Gastroesophageal sphincter (tissue), 4 donors: Measurements from ENCODE around the gene CCDC187. TPM values are rescaled to one million over a fixed set of nuclear protein-coding genes. Genes with fewer than 3 reads are reported as not detected.

Experiments used
- ATAC-seq: fragments of 150-250 bp; one replicate; pipeline ENCODE4 v1.9.1; 2016; ENCODE audit warnings: mild to moderate bottlenecking, moderate library complexity
- H3K27ac ChIP-seq, 4 donors: fragments of 200-600 bp; sonication (generic) in 3 of 4; 1 replicate in 3 of 4; 2 replicates in 1 of 4; pipeline ENCODE4 v1.5.1; 2016 to 2019
- H3K27me3 ChIP-seq: fragments of 200-600 bp; sonication (generic); one replicate; pipeline ENCODE4 v1.5.1; 2019
- H3K36me3 ChIP-seq, 2 donors: fragments of 200-600 bp; sonication (generic); one replicate each; pipeline ENCODE4 v1.5.1; 2019; ENCODE audit warnings: control low read depth in 1 of 2
- H3K4me1 ChIP-seq, 3 donors: fragments of 200-600 bp; sonication (generic); 1 replicate in 2 of 3; 2 replicates in 1 of 3; pipeline ENCODE4 v1.5.1; 2016 to 2019; ENCODE audit warnings: control low read depth in 2 of 3
- H3K4me3 ChIP-seq, 2 donors: fragments of 200-600 bp; sonication (generic); one replicate each; pipeline ENCODE4 v1.5.1; 2019; ENCODE audit warnings: mild to moderate bottlenecking in 1 of 2, moderate library complexity in 1 of 2
- H3K9me3 ChIP-seq, 3 donors: fragments of 200-600 bp; sonication (generic); one replicate each; pipeline ENCODE4 v1.5.1; 2017 to 2019; ENCODE audit warnings: control low read depth in 2 of 3
- EP300 ChIP-seq: sonication (generic); formaldehyde crosslinking; IDR thresholded peaks from one replicate; pipeline ENCODE4 v1.6.1; 2017; ENCODE audit warnings: antibody characterized with exemption, mild to moderate bottlenecking
- POLR2A ChIP-seq, 2 donors: fragments of 450-650 bp; IDR thresholded peaks; one replicate each; pipeline ENCODE4 v1.6.1; 2017; ENCODE audit warnings: antibody characterized with exemption in 2 of 2, mild to moderate bottlenecking in 2 of 2, moderate library complexity in 1 of 2
- POLR2AphosphoS5 ChIP-seq: sonication (generic); formaldehyde crosslinking; IDR thresholded peaks from one replicate; pipeline ENCODE4 v1.6.1; 2017; ENCODE audit warnings: antibody characterized with exemption
- WGBS, 2 donors: methylation state at CpG; one replicate each; pipeline ENCODE4 v1.1.5; 2018; ENCODE audit warnings: low coverage in 1 of 2; 5-methylcytosine and 5-hydroxymethylcytosine counted together
- total RNA-seq, 4 donors: library from RNA; depleted of rRNA; stranded (reverse); fragments of >200 nt; gene quantifications; one replicate each; pipeline ENCODE4 v1.1.0, GENCODE V29; 2016
- TF ChIP-seq, protein P1 (sequence below), 4 experiments: fragments of 200-600 bp in 2 of 4; fragments of 450-650 bp in 2 of 4; sonication (generic) in 1 of 4; IDR thresholded peaks; one replicate each; pipeline ENCODE4 v1.5.1; 2017 to 2019; ENCODE audit warnings: antibody characterized with exemption in 4 of 4, mild to moderate bottlenecking in 2 of 4, moderate library complexity in 2 of 4

Gene CCDC187
- total RNA-seq, 4 donors from 2014 or later = not detected

DNA sequence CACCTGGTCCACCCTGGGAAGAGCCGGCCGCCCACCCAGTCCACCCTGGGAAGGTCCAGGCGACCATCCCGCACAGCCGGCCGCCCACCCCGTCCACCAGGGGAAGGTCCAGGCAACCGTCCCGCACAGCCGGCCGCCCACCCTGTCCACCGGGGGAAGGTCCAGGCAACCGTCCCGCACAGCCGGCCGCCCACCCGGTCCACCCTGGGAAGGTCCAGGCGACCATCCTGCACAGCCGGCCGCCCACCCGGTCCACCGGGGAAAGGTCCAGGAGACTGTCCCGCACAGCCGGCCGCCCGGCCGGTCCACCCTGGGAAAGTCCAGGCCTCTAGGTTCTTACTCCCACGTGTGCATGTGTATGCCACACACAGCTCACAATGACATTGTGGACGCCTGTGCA, 51.6 kb downstream of the CCDC187 start:
- TF ChIP-seq POLR2AphosphoS5 (no peak), POLR2A (IDR thresholded peaks at IDR 0.05) (no peak), EP300 (no peak)
- TF ChIP-seq, protein P1, sequence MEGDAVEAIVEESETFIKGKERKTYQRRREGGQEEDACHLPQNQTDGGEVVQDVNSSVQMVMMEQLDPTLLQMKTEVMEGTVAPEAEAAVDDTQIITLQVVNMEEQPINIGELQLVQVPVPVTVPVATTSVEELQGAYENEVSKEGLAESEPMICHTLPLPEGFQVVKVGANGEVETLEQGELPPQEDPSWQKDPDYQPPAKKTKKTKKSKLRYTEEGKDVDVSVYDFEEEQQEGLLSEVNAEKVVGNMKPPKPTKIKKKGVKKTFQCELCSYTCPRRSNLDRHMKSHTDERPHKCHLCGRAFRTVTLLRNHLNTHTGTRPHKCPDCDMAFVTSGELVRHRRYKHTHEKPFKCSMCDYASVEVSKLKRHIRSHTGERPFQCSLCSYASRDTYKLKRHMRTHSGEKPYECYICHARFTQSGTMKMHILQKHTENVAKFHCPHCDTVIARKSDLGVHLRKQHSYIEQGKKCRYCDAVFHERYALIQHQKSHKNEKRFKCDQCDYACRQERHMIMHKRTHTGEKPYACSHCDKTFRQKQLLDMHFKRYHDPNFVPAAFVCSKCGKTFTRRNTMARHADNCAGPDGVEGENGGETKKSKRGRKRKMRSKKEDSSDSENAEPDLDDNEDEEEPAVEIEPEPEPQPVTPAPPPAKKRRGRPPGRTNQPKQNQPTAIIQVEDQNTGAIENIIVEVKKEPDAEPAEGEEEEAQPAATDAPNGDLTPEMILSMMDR (IDR thresholded peaks at IDR 0.05) = no peak
- ATAC-seq = no peak
- no CpG with 5 or more reads among the region's 29 CpGs for WGBS, 2 donors
- Histone ChIP-seq H3K36me3 (no peaks in the 10 kb centered on the region), H3K4me3 (no peak overlapping the region), H3K9me3 (no peaks in the 10 kb centered on the region), H3K4me1 (no peaks in the 10 kb centered on the region), H3K27ac (no peak overlapping the region), H3K27me3 (peaks cover 44% of the 10 kb centered on the region)

DNA sequence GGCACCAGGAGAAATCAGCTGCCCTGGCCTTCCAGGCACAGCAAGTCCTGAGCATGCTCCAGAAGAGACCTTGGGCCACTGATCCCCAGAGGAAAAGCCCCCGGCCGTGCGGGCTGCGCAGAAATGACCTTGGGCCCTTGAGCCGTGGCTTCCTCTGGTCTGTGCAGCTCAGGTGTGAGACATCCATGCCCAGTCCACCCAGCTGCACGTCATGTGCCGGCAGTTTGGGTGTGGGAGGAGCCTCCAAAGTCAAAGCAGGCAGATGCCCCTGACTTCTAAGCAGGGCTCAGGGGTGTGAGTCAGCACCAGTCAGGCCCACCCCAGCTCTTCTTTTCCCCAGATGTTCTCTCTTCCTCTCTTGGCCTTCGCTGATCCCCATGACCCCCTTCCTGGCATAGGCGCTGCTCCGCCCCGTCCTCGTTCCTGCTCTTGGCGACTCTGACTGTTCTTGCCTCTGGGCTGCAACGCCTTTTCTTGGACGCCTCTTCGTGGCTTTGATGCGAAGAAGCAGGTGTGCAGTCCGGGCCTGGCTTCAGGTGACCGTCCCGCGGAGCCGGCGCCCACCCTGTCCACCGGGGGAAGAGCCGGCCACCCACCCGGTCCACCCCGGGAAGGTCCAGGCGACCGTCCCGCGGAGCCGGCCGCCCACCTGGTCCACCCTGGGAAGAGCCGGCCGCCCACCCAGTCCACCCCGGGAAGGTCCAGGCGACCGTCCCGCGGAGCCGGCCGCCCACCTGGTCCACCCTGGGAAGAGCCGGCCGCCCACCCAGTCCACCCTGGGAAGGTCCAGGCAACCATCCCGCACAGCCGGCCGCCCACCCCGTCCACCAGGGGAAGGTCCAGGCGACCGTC, 52.4 kb downstream of the CCDC187 start:
- Histone ChIP-seq H3K4me1 (no peaks in the 10 kb centered on the region), H3K27ac (no peak overlapping the region), H3K36me3 (no peaks in the 10 kb centered on the region), H3K4me3 (no peak overlapping the region), H3K9me3 (no peaks in the 10 kb centered on the region), H3K27me3 (peaks cover 43% of the 10 kb centered on the region)
- no peak for TF ChIP-seq POLR2AphosphoS5
- no peak for TF ChIP-seq POLR2A (IDR thresholded peaks at IDR 0.05)
- no peak for TF ChIP-seq EP300
- TF ChIP-seq, protein P1 (IDR thresholded peaks at IDR 0.05) = no peak
- ATAC-seq = no peak
- 74% methylated on average over 4 of the region's 50 CpGs; no CpG with 5 or more reads in 1 of the 2 donors for WGBS, 2 donors

DNA sequence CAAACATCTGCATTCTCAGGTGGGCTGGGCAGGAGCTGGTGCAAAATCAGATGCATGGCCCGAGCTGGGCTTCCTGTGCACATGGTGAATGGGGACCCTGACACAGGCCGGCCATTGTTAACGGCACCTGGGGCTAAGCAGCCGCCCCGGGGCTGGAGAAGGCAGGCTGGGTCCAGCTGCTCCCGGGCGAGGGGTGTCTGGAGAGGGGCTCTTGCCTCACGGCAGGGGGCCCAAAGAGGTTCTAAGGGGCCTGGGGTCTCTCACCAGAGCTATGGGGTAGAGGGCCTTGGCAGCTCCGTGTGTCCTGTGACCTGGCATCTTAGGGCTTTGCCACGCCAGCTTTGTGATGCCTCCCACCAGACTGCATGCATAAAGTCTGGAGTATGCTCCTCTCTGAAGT, 53.2 kb downstream of the CCDC187 start:
- 40 to 59% methylated on average over 1 to 5 of the region's 10 CpGs for WGBS, 2 donors
- Histone ChIP-seq H3K9me3 (no peaks in the 10 kb centered on the region), H3K36me3 (no peaks in the 10 kb centered on the region), H3K27ac (no peak overlapping the region), H3K27me3 (peaks cover 34% of the 10 kb centered on the region), H3K4me3 (no peak overlapping the region), H3K4me1 (peaks cover 0 to 5% (median 0%) of the 10 kb centered on the region in 3 donors)
- no peak for ATAC-seq
- TF ChIP-seq POLR2A (IDR thresholded peaks at IDR 0.05) (no peak), POLR2AphosphoS5 (no peak), EP300 (no peak)
- TF ChIP-seq, protein P1 (IDR thresholded peaks at IDR 0.05) = no peak

DNA sequence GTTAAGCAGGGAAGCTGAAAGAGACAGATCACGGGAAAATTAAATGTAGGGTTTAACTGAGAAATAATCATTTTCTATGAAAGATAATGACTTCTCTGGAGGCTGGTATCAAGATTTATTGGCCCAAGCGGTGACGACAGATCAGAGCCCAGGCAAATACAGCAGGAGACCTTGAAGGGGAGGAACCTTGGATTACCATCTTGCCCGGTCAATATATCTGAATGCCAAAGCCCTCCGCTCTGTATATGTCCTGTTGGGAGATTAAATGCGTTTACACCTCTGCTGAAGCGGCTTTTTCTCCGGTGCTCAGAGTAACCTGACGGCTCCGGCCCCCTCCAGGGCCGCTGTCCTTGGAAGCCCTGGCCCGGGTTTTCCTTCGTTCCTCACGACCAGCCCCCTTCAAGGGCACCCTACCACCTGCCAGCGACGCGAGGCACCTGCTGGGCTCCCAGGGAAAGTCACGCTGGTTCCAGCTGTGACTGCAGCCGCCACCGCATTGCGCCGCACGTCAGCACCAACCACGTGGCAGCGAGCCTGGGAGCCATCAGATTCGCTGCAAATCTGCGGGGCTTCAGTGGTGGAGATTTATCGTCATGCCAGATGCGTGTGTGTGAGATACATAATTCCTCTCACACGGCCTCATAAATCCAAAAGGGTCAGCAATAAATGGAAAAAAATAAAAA, 53.9 kb downstream of the CCDC187 start:
- Histone ChIP-seq H3K9me3 (no peaks in the 10 kb centered on the region), H3K27me3 (peaks cover 28% of the 10 kb centered on the region), H3K4me1 (peaks cover 0 to 9% (median 2%) of the 10 kb centered on the region in 3 donors), H3K27ac (no peak overlapping the region), H3K4me3 (no peak overlapping the region), H3K36me3 (no peaks in the 10 kb centered on the region)
- ATAC-seq = no peak
- TF ChIP-seq, protein P1 (IDR thresholded peaks at IDR 0.05) = no peak
- no peak for TF ChIP-seq POLR2AphosphoS5
- no peak for TF ChIP-seq POLR2A (IDR thresholded peaks at IDR 0.05)
- no peak for TF ChIP-seq EP300
- 58 to 64% methylated on average over 13 to 19 of the region's 30 CpGs for WGBS, 2 donors
